Putamen (tissue), 1 donor: ENCODE data around the gene MYH10.

ENCODE experiments used
- DNase-seq: peaks from one replicate; pipeline ENCODE4 v3.0.0-alpha.2; 2016; ENCODE audit warnings: low spot score

MYH10 gene

DNA sequence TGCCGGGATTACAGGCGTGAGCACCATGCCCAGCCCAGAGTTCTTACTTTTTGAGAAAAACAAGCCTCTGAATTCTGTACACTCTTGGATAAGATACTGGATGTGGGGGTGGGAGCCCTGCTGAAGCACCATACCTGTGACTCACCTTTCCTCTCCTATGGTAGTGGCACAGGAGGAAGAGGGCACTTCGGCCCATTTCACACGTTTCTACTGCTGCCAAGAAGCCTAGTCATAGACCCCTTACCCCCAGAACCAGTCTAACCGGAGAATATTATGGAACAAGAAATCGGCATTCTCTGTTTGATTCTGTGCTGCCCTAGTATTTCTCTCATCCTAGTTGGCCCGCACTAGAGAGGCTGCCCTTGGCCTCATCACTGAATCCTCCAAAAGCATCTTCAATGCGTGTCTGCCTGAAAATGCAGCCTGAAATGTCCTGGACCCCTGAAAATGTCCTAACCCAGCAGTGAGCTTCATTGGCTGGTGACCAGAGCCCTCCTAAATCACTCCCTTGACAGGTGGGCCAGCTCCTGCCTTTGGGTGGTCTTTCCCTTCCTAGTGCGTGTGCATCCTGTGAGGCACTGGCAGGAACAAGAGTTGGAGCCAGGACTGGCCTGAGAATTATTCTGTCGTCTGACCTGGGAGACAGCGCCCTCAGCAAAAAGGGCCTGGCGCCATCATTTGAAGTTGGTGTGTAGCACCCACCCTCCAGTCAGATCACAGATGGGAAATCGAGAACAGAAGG, 156.9 kb downstream of the MYH10 start:
- no peak for DNase-seq

DNA sequence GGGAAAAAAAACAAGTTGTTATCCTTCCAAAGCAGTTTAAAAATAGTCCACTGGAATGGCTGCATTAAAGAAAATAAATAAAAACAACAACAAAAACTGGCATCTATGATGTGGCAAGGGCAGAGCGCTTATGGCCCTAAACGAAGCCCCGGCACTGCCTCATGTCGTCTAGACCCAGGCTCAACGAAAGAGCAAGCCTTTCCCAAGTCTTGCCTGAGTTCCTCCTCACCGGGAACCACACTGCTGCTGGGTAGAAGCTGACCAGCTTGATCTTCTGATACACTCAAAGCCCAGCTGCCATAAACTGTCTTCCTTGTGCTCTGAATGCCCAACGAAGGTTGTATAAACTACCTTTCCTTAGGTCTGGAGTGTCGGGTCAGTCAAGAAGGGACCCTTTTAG, 157.9 kb downstream of the MYH10 start:
- DNase-seq, result no peak

DNA sequence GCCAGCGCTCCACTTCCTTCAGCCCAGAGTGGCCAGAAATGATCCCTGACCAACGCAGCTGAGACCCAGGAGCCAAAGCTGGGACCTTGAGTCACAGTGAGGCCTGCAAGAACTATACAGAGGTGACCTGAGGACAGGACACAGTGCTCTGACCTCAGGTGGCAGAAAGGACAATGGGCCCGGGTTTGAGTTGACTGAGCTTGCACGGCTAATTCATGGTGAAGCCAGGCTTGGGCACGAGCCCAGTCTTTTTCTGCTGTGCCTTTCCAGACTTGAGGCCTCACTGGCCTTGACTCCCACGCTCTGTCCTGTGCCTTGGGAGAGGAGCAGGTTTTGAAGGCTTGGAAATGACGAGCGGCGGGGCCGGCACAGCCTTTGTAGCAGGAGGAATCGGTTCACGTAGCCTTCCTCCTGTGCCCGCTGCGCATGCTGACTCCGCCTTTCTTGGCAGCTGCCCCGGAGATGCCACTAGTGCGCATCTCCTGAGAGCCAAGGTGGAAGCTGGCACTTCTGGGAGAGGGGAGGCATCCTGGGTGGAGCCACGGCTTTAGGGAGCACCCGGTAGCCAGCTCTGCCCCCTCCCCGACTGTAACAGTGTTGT, 160.0 kb downstream of the MYH10 start:
- no peak for DNase-seq

DNA sequence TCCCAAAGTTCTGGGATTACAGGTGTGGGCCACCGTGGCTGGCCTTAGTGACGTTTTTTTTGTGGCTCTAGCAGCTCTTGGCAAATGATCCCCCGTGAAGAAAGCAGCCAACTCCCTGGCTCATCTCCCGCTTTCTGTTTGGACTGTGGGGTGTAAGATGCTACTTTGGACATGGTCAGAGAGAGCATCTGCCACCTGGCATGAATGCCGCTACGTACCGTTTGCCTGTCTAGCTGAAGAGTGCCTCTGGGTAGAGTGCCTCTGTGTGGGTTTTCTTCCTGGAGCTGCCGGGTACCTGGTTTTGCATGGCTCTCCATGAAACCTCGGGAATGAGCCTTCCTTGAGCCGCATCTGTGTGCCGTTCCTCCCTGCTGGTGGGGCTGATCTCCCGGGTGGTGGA, 160.6 kb downstream of the MYH10 start:
- no peak for DNase-seq

DNA sequence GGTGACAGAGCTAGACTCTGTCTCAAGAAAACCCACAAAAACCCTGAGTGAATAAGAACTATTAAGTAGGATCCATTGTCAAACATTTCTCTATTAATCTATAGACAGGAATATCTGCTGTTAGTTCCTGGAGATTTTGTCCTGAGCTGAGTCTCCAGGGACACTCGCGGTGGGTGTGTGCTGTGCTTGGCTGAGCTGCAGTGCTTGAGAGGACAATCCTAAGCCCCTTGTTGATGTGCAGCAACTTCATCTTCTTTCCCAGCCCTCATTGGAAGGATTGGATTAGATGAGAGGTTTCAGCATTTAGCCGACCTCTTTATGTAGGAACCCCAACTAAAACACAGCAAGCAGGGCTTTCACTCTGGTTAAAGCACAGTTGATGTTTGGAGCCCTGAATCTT, 161.5 kb downstream of the MYH10 start:
- no peak for DNase-seq

DNA sequence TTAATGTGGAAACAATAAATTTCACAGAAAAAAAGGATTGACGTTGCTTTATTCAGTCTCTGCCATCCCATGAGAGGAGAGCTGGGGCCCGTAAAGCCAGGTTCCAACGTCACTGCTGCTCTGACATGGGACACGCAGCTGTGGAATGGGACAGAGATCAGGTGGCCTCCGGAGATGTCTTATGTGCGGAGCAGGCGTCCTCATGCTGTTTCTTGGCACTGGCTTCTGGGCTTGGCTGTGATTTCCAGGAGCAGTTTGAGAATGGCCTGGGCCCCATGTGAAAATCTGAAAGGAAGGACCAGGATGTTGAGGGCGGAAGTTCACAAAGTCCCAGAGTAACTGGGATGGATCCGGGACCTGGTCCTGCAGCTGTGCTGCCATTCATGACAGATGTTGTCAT, 162.4 kb downstream of the MYH10 start:
- DNase-seq, result no peak

DNA sequence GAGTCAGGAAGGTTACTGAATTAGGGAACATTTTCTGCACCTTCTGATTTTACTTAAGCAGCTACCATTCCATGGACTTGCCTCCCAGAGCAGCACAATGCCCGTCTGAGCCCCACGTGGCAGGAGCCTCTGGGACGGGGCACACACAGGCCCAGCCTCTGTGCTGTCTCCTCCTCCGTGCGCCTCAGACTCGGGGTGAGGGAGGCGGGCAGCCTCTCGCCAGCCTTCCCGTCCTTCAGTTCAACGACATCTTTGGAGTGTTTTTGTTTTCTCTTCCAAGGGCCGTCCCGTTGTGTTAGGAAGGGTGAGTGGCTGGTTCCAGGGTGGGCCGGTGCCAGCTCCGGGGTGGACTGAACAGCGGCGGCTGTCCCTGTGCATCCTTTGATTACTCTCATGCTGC, 163.0 kb downstream of the MYH10 start:
- no peak for DNase-seq

DNA sequence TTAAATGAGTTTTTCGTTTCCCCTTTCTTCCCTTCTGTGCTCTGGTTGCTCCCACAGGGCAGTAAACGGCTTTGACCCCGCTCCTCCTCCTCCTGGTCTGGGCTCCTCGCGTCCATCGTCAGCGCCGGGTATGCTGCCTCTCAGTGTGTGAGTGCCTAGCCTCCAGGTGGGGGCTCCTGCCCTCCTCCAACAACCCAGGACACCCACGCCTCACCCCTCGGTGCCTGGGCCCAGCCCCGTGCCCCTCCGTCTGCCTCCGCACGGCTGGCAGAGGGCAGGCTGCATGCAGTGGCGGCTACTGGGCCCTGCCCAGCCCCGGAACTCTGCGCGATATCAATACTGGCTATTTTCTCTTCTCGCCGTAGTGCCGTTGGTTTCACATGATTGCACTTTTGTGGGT, 163.7 kb downstream of the MYH10 start:
- no peak for DNase-seq

DNA sequence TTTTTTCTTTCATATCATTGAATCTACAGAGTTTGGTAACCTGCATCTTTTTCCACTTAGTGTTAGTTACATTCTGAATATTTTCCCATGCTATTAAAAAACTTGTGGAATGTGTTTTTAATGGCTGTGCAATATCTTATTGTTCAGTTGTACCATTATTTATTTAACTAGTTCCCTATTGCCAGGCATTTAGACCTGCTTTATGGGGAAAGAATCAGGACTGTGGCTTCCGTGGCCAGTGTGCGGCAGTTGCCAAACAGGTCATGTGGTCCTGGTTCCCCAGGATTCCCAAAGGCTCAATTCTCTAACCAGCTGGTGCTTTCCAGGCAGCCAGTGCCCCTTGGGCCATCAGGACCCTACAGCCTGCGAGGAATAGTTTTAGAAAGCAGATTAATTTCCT, 164.1 kb downstream of the MYH10 start:
- no peak for DNase-seq

DNA sequence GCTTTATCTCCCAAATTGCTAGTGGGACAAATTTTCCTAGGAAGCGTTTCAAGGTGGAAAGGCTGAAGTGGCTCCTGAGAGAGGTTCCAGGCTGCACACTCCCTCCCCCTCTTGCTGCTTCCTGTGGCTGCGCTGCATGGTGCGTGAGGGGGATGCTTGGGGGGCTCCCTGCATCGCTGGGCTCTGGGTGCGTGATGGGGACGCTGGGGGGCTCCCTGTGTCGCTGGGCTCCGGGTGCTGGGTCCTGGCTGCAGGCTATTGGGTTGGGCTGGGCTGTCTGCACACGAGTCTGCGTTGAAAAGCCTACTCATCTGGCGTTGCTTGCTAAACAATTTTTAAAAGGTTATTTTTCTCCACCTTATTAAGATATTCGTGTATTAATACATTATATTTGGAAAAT, 164.8 kb downstream of the MYH10 start:
- DNase-seq, result no peak

DNA sequence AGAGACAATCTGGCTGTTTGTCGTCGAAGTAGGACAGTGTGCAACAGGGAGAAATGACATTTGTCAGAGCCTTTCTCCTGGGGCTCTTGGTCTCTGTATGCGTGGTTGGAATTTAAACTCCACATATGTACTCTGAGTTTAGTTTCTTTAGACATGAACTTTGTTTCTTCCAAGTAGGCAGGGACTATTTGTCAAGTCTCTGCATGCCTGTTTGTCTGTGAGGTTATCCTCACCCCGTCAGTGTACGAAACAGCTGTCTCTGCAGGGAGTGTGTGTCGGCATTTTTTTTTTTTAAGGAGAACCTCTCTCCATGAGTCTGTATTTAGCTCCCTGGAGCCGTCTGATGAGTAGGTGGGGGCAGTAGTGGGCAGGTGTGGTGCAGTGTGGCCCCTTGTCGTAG, 165.2 kb downstream of the MYH10 start:
- no peak for DNase-seq

DNA sequence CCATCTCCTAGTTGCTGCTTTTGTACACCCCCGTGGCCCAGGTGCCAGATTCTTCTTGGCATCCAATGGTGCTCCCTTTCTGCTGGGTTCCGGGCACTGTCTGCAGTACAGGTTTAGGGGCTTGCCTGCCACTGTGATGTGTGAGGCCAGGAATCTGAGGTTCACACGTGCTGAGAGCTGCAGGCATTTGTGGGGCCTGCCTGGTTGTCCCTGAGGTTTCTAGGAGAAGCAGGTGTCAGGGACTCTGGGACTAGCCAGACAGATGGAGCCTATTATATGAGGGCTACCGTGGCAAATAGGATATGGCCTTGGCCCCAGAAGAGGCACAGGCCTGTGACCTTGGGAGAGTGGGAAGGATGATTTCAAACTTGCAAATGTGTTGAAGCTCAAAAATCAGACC, 165.6 kb downstream of the MYH10 start:
- no peak for DNase-seq

DNA sequence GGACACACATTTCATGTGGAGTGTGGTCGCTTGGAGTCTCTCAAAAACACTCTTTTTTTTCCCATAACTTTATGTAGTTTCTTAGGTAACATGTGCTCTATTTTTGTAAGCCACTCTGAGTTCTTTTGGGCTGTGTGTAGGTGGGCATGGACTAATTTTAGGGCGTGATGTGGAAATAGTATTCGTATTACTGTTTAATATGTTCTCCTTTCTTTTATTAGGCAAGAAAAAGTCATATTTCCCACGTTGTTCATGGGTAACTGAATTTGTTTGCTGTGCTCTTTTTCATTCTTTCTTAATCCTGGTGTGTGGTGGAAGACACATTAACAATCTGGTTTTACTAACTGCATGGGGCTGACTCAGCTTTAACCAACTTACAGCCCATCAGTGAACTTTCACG, 167.4 kb downstream of the MYH10 start:
- peak; percentile 75 for DNase-seq

DNA sequence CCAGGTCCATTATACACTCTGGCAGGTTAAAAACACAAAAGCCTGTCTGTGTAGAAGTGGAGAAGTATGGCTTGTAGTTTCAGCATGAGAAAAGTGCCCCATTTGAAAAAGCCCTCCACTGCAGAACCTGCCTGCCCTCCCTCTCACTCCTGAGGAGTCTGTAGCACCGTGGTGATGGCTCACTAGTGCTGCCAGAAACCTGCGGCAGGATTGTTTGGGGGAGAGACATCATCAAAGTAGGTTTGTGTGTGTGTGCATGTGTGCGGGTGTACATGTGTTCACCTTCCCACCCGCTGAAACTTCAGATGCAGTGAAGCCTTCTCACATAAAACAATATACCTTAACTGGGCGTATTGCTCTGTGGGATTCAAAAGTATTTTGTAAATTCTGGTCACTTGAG, 168.0 kb downstream of the MYH10 start:
- DNase-seq, result no peak

DNA sequence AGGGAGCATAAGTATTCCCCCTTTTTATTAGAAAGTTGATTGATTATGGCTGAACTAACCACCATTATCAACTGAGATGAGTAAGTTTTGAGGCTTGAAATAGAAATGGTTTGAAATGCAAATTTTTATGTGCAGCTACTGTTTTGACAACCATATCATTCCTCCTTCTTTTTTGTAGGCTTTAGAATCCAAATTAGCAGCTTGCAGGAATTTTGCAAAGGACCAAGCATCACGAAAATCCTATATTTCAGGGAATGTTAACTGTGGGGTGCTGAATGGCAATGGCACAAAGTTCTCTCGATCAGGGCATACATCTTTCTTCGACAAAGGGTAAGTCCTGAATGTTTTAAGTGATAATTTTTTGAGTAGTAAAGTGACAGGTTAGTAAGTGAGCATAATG, 170.7 kb downstream of the MYH10 start:
- no peak for DNase-seq

DNA sequence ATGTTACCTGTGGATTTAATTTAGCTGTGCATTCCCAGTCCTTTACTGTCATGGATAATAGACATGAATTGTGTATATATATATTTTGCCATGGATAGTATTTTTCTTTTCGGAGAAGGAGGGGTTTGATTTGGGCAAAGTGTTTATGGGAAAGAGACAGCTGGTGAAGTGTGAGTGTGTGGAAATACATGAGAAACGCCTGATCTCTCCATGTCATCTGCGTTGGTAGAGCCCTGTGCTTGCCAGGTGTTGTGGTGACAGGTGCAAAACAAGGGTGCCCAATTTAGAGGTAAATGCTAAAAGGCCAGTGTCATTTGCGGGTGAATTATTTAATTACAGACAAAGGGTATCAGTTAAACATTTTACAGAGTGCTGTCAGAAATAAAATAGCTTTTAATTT, 171.4 kb downstream of the MYH10 start:
- DNase-seq, result no peak

DNA sequence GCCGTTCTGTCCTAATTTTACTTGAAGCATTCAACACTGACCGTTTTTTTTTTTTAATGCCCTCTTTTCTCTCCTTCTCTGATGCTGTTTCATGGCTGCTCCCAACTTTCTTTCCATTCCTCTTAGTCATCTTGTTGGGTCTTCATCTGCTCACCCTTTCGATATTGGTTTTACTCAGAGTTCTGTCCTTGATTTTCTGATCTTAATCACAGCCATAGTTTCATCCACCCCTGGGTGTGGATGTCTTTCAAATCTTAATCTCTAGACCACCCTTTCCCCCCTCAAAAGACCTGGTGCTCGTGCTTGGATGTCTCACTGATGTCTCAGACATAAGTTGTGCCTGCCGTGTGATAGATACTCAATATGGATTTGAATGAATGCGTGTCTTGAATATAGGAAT, 172.4 kb downstream of the MYH10 start:
- no peak for DNase-seq

DNA sequence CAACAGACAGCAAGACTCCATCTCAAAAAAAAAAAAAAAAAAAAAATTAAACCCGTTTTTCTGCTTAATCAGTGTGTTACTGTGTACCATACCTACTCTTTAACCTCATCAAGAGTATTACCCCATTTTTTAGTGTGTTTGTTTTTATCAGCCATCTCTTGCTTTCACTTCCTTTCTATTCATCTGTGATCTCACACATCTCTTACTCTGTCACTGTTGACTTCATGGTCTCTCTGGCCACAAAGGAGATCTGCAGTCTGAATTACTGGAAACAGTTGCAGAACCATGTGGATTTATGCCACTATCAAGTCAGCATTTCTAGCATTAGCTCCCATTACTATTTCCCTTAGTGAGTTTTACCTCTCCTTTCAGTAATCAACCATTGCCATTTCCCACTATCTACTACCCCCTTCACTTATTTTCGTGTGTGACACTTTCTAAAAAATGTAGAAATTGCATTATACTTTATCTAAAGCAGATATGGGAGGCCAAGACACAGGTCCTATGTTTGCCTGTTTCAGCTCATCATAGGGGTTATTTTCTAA, 174.8 kb downstream of the MYH10 start:
- no peak for DNase-seq

DNA sequence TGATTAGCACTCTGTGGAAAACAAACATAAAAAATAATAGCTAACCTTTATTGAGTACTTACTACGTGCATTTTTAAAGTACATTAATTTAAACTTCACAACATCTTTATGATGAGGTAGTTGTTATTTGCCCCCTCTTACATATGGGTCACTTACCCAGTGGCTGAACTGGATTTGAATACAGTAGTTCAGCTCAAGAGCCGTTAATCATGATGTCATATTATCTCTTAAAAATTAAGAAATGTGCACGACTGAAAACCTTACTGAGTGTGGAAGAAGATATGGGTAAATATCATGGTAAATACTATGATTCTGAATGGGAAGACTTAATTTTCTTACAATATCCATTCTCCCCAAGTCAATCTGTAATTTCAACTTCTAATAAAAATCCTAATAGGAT, 177.2 kb downstream of the MYH10 start:
- DNase-seq, result no peak

DNA sequence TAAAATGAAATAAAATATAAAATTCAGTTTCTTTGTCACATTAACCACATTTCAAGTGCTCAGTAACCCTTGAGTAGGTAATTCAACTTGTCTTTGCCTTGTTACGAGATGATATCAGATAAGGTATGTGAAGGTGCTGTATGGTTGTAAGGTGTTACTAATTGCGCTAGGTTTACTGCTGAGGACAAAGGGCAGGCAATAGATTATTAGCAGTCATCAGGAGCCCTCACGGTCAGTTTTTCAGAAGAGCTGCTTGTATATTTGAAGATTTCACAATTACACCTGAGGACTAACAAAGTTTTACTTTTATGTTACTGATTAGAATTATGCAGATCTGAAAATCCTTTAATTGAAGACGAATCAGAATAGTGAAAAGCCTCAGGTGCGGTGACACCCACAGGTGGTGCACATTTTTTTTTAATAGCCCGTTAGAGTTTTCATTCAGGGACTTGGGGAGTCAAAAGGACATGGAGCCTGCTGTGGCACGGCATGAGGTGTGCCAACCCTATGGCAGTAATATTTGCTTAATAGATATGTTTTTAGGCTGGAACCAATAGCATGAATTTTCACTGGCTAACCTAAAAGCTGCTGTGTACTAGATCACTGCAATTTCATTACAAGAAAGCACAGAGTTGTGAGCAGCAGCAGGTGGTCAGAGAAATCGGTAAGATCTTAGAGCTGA, 178.5 kb downstream of the MYH10 start:
- DNase-seq, result no peak

DNA sequence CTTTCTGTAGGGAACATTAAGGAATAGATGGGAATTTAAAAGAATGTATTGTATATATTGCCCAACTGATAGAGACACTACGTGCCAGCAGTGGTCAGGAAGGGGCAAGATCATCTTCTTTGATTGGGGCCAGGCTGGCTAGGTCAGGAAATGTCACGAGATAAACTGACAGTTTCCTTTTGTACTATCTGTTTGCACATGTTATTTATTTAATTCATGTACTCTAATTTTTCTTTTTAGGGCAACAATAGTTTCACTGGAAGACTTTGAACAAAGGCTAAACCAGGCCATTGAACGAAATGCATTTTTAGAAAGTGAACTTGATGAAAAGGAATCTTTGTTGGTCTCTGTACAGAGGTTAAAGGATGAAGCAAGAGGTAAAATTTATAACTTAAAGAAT, 182.2 kb downstream of the MYH10 start:
- DNase-seq, result no peak

DNA sequence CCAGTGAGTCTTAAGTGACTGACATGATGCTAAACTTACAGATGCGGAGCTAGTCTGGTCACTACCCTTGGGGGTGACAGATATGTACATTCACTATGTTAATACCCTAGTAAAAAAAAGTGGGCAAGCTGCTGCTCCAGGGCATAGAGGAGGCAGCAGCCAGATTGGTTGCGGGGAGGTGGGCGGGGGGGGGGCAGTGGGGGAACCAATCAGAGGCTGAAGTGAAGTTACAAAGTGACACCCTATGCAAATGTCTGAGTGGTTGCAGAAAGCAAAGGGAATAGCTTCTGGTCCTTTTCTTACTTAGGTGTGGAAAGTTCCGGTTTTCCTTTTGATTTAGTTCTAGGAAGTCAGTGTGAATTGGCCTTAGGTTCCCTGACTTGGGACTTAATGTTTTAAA, 182.7 kb downstream of the MYH10 start:
- no peak for DNase-seq

DNA sequence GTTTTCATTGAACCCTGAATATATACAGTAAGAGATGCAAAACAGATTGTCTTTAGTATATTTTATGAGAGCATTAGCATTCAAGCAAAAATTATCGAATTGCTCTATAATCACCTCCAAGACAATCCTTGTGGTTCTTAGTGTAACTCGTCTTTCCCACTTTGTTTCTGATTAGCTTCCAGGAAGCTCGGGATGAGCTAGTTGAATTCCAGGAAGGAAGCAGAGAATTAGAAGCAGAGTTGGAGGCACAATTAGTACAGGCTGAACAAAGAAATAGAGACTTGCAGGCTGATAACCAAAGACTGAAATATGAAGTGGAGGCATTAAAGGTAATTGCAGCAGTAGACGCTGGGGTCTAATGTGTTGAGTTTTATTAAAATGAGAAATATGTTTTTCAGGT, 185.0 kb downstream of the MYH10 start:
- DNase-seq, result no peak
